ENCODE data around the gene PRKAR1B.
"Not testable (repeated sequence)": the region's sequence is repeated elsewhere in the genome, so short reads cannot be mapped to it uniquely, and the experiment has no call there.

Gene PRKAR1B

DNA sequence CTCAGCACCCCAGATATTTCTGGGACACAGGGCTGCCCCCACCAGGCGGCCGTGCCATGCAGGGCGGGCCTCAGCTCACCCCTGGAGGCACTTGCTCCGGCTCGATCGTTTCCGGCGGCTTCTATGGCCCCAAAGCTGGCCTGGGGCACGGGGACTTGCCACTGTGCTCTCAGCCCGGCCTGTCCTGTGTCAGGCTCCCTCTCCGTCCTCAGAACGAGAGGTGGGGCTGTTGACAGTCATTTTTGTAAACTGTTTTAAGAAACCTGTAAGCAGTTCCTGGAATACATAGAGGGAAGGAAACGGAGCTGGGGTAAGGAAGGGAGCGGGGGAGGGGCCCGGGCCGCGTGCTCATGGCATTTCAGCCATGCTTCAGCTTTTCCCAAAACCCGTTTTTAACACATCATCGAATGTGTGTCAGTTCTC, 30.7 kb upstream of the PRKAR1B start:
- no peak for DNase-seq (ENCODE audit: low read depth in 4 of 4, low spot score in 1 of 4)

DNA sequence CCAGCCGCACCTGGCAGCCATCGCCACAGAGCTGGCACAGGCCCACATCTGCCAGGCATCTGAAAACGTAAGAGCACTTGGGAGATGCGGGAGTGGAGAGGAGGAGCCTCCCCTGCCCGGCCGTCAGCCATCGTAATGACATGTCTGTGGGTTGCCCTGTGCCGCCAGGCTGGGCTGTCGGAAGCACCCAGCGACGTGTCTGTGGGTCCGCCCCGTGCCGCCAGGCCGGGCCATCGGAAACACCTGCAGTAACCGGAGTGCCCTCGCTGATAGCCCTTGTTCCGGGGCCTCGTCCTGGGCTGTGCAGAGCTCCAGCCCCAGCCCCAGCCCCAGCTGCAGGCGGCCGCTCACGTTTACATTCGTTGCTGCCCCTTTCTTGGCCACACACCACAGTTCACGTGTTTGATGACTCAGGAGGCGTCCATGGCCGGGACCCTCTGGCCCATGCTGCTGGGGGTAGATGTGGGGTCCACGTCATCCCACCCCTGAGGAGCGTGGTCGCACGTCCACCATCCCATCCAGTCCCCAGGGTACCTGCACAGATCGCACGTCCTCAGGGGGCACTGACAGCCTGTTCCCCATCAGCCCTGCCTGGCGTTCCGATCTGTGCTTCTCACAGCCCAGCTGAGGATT, 30.0 kb upstream of the PRKAR1B start:
- DNase-seq (ENCODE audit: low read depth in 4 of 4, low spot score in 1 of 4), result no peak

DNA sequence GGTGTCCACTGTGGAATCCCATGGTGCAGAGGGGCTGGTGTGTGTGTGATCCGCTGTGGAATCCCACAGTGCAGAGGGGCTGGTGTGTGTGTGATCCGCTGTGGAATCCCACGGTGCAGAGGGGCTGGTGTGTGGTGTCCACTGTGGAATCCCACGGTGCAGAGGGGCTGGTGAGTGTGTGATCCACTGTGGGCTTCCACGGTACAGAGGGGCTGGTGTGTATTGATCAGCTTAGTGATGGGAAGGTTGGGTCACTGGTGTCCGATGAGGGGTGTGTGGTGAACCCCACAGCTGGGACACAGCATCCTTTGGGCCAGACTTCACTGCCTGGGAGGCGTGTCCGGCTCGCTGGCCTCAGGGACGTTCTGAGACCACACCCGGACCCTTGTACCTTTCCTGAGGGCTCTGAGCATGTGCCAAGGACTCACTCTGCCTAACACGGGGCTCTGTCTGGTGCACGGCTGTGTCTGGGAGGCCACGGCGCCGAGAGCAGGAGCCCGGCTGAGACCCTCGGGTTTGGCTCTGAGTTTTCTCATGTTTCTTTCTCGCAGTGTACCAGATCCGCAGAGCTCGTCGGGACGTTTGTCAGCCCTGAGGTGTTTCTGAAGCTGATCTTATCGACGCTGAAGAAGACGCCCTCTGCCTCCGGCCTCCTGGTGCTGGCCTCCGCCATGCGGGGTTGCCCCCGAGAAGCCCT, 29.3 kb upstream of the PRKAR1B start:
- DNase-seq (ENCODE audit: low read depth in 4 of 4, low spot score in 1 of 4), result no peak

DNA sequence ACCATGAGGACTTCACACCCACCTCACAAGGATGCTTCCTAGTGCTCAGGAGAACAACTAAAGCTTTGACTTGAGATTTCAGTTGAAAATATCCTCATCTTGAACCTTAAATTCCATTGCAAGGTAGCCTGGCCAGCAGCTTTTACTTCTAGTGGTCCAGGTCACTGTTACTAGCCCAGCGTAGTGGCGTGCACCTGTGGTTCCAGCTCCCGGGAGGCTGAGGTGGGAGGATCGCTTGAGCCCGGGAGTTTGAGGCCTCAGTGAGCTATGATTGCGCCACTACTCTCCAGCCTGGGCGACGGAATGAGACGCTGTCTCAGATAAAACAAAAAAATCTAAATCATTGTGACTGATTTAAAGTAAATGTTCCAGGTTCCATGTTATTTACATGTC, 28.3 kb upstream of the PRKAR1B start:
- DNase-seq (ENCODE audit: low read depth in 4 of 4, low spot score in 1 of 4), result no peak

GRCh38 chr7:754531-755412, 27.7 kb upstream of the PRKAR1B start:
- DNase-seq (ENCODE audit: low read depth in 4 of 4, low spot score in 1 of 4), result no peak

GRCh38 chr7:753190-753589, 26.1 kb upstream of the PRKAR1B start:
- no peak for DNase-seq (ENCODE audit: low read depth in 4 of 4, low spot score in 1 of 4)

- DNase-seq (ENCODE audit: low read depth in 4 of 4, low spot score in 1 of 4), result not testable (repeated sequence)
Measured at GRCh38 chr7:752256-752655, 25.2 kb upstream of the PRKAR1B start.

GRCh38 chr7:751826-752225, 24.7 kb upstream of the PRKAR1B start:
- no peak for DNase-seq (ENCODE audit: low read depth in 4 of 4, low spot score in 1 of 4)

GRCh38 chr7:750111-750905, 23.2 kb upstream of the PRKAR1B start:
- no peak for DNase-seq (ENCODE audit: low read depth in 4 of 4, low spot score in 1 of 4)

GRCh38 chr7:749140-749551, 22.1 kb upstream of the PRKAR1B start:
- no peak for DNase-seq (ENCODE audit: low read depth in 4 of 4, low spot score in 1 of 4)

DNA sequence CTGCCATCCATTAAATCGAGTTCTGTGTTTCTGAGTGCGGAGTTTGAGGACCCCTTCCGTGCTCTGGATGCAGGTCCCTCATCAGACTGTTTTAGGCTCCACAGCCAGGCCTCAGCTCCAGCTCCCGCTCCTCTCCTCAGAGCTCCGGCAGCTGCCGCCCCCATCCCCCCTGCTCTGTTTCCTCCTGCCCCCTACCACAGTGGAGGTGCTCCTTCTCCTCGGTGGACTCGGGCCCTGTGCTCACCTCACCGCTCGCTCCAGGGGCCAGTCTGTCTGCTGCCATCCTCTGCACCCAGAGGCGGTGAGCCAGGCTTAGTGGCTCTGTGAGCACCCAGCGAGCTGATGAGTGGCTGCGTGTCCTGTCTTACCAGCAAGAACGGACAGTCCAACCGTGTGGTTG, 21.4 kb upstream of the PRKAR1B start:
- no peak for DNase-seq (ENCODE audit: low read depth in 4 of 4, low spot score in 1 of 4)

DNA sequence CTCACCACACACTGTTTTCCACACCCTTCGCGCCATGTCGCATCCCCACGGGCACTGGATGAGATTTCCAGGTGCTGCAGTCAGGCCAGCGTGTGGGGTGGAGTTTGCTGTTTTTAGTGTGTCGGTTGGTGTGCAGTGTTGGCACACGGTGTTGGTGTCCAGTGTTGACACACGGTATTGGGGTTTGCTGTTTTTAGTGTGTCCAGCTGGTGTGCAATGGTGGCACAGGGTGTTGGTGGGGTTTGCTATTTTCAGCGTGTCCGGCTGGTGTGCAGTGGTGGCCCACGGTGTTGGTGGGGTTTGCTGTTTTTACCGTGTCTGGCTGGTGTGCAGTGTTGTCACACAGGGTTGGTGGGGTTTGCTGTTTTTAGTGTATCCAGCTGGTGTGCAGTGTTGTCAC, 20.1 kb upstream of the PRKAR1B start:
- no peak for DNase-seq (ENCODE audit: low read depth in 4 of 4, low spot score in 1 of 4)

- no peak for DNase-seq (ENCODE audit: low read depth in 4 of 4, low spot score in 1 of 4)
Measured at GRCh38 chr7:746155-747061, 19.3 kb upstream of the PRKAR1B start.

DNA sequence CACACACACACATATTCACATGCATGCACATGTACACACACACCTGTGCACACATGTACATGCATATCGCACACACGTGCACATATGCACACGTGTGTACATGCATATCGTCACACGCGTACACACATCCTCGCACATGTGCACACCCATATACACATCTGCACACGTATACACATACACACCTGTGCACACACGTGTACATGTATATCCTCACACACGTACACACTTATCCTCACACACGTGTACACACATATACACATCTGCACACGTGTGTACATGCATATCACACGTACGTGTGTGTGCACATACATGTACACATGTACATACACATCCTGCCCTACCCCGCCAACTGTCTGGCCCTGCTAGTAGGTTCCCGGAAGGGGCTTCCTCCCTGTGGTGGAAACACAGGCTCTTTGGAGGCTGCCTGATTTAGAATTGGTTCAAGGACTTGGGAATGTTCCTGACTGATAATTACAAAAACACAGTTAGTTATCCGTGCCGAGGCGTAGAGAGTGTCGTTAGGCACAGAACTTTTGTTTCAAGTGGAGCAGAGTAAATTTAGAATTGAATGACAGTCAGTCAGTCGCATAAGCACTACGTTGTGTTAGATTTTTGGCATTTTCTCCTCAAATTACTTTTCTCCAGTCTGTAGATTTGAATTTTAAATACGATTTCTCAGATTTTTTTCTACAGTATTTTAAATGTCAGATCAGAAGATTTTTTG, 18.5 kb upstream of the PRKAR1B start:
- DNase-seq (ENCODE audit: low read depth in 4 of 4, low spot score in 1 of 4), result no peak

- no peak for DNase-seq (ENCODE audit: low read depth in 4 of 4, low spot score in 1 of 4)
Measured at GRCh38 chr7:744854-745430, 17.9 kb upstream of the PRKAR1B start.

DNA sequence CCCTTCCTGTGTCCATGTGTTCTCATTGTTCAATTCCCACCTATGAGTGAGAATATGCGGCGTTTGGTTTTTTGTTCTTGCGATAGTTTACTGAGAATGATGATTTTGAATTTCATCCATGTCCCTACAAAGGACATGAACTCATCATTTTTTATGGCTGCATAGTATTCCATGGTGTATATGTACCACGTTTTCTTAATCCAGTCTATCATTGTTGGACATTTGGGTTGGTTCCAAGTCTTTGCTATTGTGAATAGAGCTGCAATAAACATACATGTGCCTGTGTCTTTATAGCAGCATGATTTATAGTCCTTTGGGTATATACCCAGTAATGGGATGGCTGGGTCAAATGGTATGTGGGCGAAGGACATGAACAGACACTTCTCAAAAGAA, 17.0 kb upstream of the PRKAR1B start:
- DNase-seq (ENCODE audit: low read depth in 4 of 4, low spot score in 1 of 4), result not testable (repeated sequence)

DNA sequence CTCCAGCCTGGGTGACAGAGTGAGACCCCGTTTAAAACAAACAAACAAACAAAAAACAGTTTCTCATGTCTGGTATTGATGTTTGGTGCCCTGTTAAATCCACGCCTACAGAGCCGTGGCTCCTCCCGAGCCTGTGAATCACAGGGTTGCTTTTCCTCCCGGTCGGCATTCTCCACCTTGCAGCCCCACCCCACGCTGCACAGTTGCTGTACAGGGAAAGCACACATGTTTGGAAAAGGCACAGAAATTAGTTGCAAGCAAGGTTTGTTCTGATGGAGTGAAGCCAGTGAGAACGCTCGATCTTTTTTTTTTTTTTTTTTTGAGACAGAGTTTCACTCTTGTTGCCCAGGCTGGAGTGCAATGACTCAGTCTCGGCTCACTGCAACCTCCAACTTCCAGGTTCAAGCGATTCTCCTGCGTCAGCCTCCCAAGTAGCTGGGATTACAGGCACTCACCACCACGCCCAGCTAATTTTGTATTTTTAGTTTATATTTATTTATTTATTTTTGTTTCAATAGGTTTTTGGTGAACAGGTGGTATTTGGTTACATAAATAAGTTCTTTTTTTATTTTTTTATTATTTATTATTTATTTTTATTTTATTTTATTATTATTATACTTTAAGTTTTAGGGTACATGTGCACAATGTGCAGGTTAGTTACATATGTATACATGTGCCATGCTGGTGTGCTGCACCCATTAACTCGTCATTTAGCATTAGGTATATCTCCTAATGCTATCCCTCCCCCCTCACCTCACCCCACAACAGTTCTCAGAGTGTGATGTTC, 16.5 kb upstream of the PRKAR1B start:
- not testable (repeated sequence) for DNase-seq (ENCODE audit: low read depth in 4 of 4, low spot score in 1 of 4)

GRCh38 chr7:742791-743190, 15.7 kb upstream of the PRKAR1B start:
- DNase-seq (ENCODE audit: low read depth in 4 of 4, low spot score in 1 of 4), result no peak
